HepG2 (cell line): ENCODE results near the gene PAIP1. TPM values are rescaled to one million over a fixed set of nuclear protein-coding genes. Genes with fewer than 3 reads are reported as not detected.

ENCODE experiments used
- AGO1 ChIP-seq: fragments of 200-400 bp; formaldehyde crosslinking; IDR thresholded peaks from 2 replicates; pipeline ENCODE4 v1.6.1; 2017; ENCODE audit warnings: mild to moderate bottlenecking, low read depth, low read length, moderate library complexity; ENCODE audit not compliant: poor library complexity, severe bottlenecking
- BCL6 ChIP-seq: IDR thresholded peaks from 2 replicates; pipeline ENCODE4 v1.6.1; 2016; ENCODE audit warnings: missing genetic modification reagents, missing compliant biosample characterization
- DNMT1 ChIP-seq: sonication (generic); formaldehyde crosslinking; IDR thresholded peaks from 2 replicates; pipeline ENCODE4 v1.5.1; 2020; ENCODE audit warnings: mild to moderate bottlenecking, missing genetic modification reagents
- EHMT2 ChIP-seq: fragments of 200-600 bp; sonication (generic); IDR thresholded peaks from 2 replicates; pipeline ENCODE4 v1.7.0; 2017; ENCODE audit warnings: antibody characterized with exemption, low read depth, low read length, borderline replicate concordance
- ELF1 ChIP-seq: sonication (generic); formaldehyde crosslinking; IDR thresholded peaks from 2 replicates; pipeline ENCODE4 v1.4.0; 2020; ENCODE audit warnings: missing genetic modification reagents
- FOXP1 ChIP-seq, 2 experiments: fragments of 450-650 bp in 1 of 2; IDR thresholded peaks; 2 replicates each; pipeline ENCODE4 v1.6.1; 2017 to 2018; ENCODE audit warnings: antibody characterized with exemption in 1 of 2
- GZF1 ChIP-seq: sonication (generic); formaldehyde crosslinking; IDR thresholded peaks from 2 replicates; pipeline ENCODE4 v1.5.1; 2020; ENCODE audit warnings: mild to moderate bottlenecking, missing genetic modification reagents
- HOXA5 ChIP-seq: sonication (generic); formaldehyde crosslinking; IDR thresholded peaks from 2 replicates; pipeline ENCODE4 v1.4.0; 2020; ENCODE audit warnings: missing genetic modification reagents
- HOXA7 ChIP-seq: sonication (generic); formaldehyde crosslinking; IDR thresholded peaks from 2 replicates; pipeline ENCODE4 v1.8.1; 2022; ENCODE audit warnings: mild to moderate bottlenecking, missing genetic modification reagents, moderate library complexity
- KLF12 ChIP-seq: sonication (generic); formaldehyde crosslinking; IDR thresholded peaks from 2 replicates; pipeline ENCODE4 v1.4.0; 2020; ENCODE audit warnings: missing genetic modification reagents, borderline replicate concordance
- NFIB ChIP-seq: sonication (generic); formaldehyde crosslinking; IDR thresholded peaks from 2 replicates; pipeline ENCODE4 v1.9.0; 2021; ENCODE audit warnings: missing genetic modification reagents, mild to moderate bottlenecking, borderline replicate concordance
- NFKBIZ ChIP-seq: IDR thresholded peaks from 2 replicates; pipeline ENCODE4 v1.6.1; 2018; ENCODE audit warnings: missing genetic modification reagents, missing compliant biosample characterization
- PPARG ChIP-seq: conservative IDR thresholded peaks from 2 replicates; pipeline ENCODE4 v1.6.1; 2016; ENCODE audit warnings: missing biosample characterization, missing genetic modification reagents
- RFX1 ChIP-seq: fragments of 450-650 bp; IDR thresholded peaks from 2 replicates; pipeline ENCODE4 v1.6.1; 2017
- SUZ12 ChIP-seq: fragments of 150-350 bp; IDR thresholded peaks from 2 replicates; pipeline ENCODE4 v1.6.1; 2014; ENCODE audit warnings: low read depth, low read length
- ZFP1 ChIP-seq: IDR thresholded peaks from 2 replicates; pipeline ENCODE4 v1.6.1; 2016
- ZNF205 ChIP-seq: IDR thresholded peaks from 2 replicates; pipeline ENCODE4 v1.6.1; 2018; ENCODE audit warnings: missing biosample characterization, missing genetic modification reagents
- ZNF224 ChIP-seq: sonication (generic); formaldehyde crosslinking; IDR thresholded peaks from 2 replicates; pipeline ENCODE4 v1.5.0; 2020; ENCODE audit warnings: mild to moderate bottlenecking, missing genetic modification reagents
- ZNF260 ChIP-seq: sonication (generic); formaldehyde crosslinking; IDR thresholded peaks from 2 replicates; pipeline ENCODE4 v1.4.0; 2020; ENCODE audit warnings: missing genetic modification reagents, low read depth, mild to moderate bottlenecking, borderline replicate concordance
- ZNF33B ChIP-seq: sonication (generic); formaldehyde crosslinking; IDR thresholded peaks from 2 replicates; pipeline ENCODE4 v1.5.1; 2020; ENCODE audit warnings: mild to moderate bottlenecking, missing genetic modification reagents
- ZNF446 ChIP-seq: sonication (generic); formaldehyde crosslinking; IDR thresholded peaks from 2 replicates; pipeline ENCODE4 v1.5.0; 2020; ENCODE audit warnings: mild to moderate bottlenecking, missing genetic modification reagents
- ZSCAN21 ChIP-seq: sonication (generic); formaldehyde crosslinking; IDR thresholded peaks from 2 replicates; pipeline ENCODE4 v1.8.0; 2022; ENCODE audit warnings: mild to moderate bottlenecking, missing genetic modification reagents, moderate library complexity, borderline replicate concordance
- polyA plus RNA-seq, 8 experiments: library from polyadenylated mRNA; depleted of rRNA in 3 of 8; stranded (reverse) in 7 of 8; unstranded in 1 of 8; fragments of >200 nt; fragmentation: Illumina TruSeq in 4 of 8; extraction: Trizol in 4 of 8; gene quantifications; 2 replicates each; pipeline versions ENCODE4 v1.2.1 to v1.2.3, GENCODE V29; 2011 to 2016; ENCODE audit warnings: low read depth in 4 of 8, missing spikeins in 1 of 8, mixed read lengths in 1 of 8; ENCODE audit not compliant: insufficient read depth in 1 of 8
- total RNA-seq, 5 experiments: library from RNA; depleted of rRNA; stranded (reverse); fragments of >200 nt; fragmentation: Illumina TruSeq; extraction: Trizol; gene quantifications; 2 replicates each; pipeline ENCODE4 v1.2.3, GENCODE V29; 2016; ENCODE audit warnings: low read depth in 1 of 5
- TF ChIP-seq, protein P1 (sequence below): sonication (generic); formaldehyde crosslinking; IDR thresholded peaks from 2 replicates; pipeline ENCODE4 v1.4.0; 2020; ENCODE audit warnings: mild to moderate bottlenecking, low read depth, missing genetic modification reagents
- TF ChIP-seq, protein P2 (sequence below): sonication (generic); formaldehyde crosslinking; IDR thresholded peaks from 2 replicates; pipeline ENCODE4 v1.4.0; 2020; ENCODE audit warnings: mild to moderate bottlenecking, missing genetic modification reagents
- TF ChIP-seq, protein P3 (sequence below): sonication (generic); formaldehyde crosslinking; IDR thresholded peaks from 2 replicates; pipeline ENCODE4 v1.5.1; 2020; ENCODE audit warnings: missing genetic modification reagents, mild to moderate bottlenecking, borderline replicate concordance

PAIP1 gene
- total and polyA plus RNA-seq, 2 of the 13 experiments (the other 11 are each of a cell fraction or from before 2014, with no cell fraction given), result 96.6 to 116 TPM

DNA sequence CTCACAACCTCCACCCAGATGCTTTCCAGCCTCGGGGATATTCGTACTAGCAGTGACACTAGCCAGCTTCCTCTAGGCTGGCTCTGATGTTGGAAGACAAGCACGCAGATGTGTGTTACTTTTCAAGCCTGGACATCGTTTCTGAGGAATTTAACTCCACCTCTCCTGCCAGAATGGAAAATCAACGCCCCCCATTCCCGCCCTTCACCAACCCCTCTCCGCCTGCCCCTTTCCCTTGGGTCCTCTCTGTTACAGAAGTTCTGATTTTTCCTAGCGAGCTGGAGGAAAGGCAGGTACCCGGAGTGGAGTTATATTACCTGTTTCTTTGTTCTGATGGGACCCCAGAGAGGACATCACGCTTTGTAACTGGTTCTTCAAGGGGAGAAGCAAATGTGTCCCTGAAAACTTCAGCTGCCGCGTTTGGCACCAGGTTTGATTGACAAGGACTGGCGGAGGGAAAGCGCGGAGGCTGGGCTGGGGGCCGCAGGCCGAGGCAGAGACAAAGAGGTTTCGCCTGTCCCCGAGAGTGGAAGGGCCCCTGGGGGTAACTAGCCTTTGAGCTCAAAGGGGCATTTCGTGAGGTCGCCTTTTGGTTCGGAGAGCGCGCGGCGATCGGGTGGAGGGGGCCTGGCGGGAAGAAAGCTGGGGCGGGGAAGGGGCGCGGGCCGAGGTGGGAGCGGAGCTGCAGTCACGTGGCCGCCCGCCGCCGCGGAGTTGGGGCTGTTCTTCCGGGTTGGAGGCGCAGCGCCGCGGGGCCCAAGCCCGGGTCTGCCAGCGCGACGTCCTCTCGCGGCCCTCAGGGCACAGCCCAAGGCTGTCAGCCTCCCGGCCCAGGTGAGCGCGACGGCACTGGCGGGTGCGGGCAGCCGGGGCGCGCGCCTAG is 45.8 kb upstream of the PAIP1 start, which contains the start of gene NNT (continued):
- TF ChIP-seq ZSCAN21 (CRISPR knock-in tag) (peak; percentile 69; the same call in 1 of the 2 replicates), PPARG (peak; percentile 57; the same call in 1 of the 2 replicates), NFIB (CRISPR knock-in tag) (no peak), AGO1 (no peak), KLF12 (CRISPR knock-in tag) (peak; percentile 92), HOXA7 (CRISPR knock-in tag) (no peak), EHMT2 (no peak), FOXP1 (IDR thresholded peaks at IDR 0.05) (no peak), FOXP1 (CRISPR knock-in tag; IDR thresholded peaks at IDR 0.05) (no peak), GZF1 (CRISPR knock-in tag) (no peak), RFX1 (no peak), DNMT1 (no peak), ZNF205 (CRISPR knock-in tag) (0 out of 2 replicates have a peak, but pooled peaks have one; percentile 34), ELF1 (peak; percentile 83), HOXA5 (peak; percentile 93), ZNF446 (no peak; the same call in 1 of the 2 replicates), ZNF33B (CRISPR knock-in tag) (no peak), NFKBIZ (no peak), ZFP1 (CRISPR knock-in tag) (no peak), SUZ12 (no peak), ZNF224 (CRISPR knock-in tag) (no peak), ZNF260 (CRISPR knock-in tag) (no peak), BCL6 (CRISPR knock-in tag) (no peak; the same call in 1 of the 2 replicates)
- TF ChIP-seq, protein P1, sequence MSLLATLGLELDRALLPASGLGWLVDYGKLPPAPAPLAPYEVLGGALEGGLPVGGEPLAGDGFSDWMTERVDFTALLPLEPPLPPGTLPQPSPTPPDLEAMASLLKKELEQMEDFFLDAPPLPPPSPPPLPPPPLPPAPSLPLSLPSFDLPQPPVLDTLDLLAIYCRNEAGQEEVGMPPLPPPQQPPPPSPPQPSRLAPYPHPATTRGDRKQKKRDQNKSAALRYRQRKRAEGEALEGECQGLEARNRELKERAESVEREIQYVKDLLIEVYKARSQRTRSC, result no peak
- TF ChIP-seq, protein P2, sequence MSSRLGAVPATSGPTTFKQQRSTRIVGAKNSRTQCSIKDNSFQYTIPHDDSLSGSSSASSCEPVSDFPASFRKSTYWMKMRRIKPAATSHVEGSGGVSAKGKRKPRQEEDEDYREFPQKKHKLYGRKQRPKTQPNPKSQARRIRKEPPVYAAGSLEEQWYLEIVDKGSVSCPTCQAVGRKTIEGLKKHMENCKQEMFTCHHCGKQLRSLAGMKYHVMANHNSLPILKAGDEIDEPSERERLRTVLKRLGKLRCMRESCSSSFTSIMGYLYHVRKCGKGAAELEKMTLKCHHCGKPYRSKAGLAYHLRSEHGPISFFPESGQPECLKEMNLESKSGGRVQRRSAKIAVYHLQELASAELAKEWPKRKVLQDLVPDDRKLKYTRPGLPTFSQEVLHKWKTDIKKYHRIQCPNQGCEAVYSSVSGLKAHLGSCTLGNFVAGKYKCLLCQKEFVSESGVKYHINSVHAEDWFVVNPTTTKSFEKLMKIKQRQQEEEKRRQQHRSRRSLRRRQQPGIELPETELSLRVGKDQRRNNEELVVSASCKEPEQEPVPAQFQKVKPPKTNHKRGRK (CRISPR knock-in tag), result no peak
- TF ChIP-seq, protein P3, sequence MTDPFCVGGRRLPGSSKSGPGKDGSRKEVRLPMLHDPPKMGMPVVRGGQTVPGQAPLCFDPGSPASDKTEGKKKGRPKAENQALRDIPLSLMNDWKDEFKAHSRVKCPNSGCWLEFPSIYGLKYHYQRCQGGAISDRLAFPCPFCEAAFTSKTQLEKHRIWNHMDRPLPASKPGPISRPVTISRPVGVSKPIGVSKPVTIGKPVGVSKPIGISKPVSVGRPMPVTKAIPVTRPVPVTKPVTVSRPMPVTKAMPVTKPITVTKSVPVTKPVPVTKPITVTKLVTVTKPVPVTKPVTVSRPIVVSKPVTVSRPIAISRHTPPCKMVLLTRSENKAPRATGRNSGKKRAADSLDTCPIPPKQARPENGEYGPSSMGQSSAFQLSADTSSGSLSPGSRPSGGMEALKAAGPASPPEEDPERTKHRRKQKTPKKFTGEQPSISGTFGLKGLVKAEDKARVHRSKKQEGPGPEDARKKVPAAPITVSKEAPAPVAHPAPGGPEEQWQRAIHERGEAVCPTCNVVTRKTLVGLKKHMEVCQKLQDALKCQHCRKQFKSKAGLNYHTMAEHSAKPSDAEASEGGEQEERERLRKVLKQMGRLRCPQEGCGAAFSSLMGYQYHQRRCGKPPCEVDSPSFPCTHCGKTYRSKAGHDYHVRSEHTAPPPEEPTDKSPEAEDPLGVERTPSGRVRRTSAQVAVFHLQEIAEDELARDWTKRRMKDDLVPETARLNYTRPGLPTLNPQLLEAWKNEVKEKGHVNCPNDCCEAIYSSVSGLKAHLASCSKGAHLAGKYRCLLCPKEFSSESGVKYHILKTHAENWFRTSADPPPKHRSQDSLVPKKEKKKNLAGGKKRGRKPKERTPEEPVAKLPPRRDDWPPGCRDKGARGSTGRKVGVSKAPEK (CRISPR knock-in tag), result no peak
